ENCODE data around the gene SMIM30.

Gene SMIM30

GRCh38 chr7:113113912-113114311 is 4.4 kb downstream of the SMIM30 start:
- H3F3A ChIP-seq (ENCODE audit: insufficient read depth, low read length) = peaks cover 5% of the 10 kb centered on the region; the same call in 1 of the 2 replicates
- no peaks in the 10 kb centered on the region for H3K27me3 ChIP-seq (replicated peaks; ENCODE audit: insufficient read depth, low read length)
- 0 out of 2 replicates have a peak, but pooled peaks cover 4% of the 10 kb centered on the region for H3K79me2 ChIP-seq (ENCODE audit: low read length)
- no peak for TF ChIP-seq EZH2phosphoT487 (IDR thresholded peaks at IDR 0.05; ENCODE audit: low read length)
- no peak for TF ChIP-seq EZH2 (optimal IDR thresholded peaks at IDR 0.05; ENCODE audit: low read depth, low read length)
- peak; percentile 79 for TF ChIP-seq CTCF (IDR thresholded peaks at IDR 0.05; ENCODE audit: low read length)
- H4K20me1 ChIP-seq (ENCODE audit: insufficient read depth, low read length) = no peaks in the 10 kb centered on the region
- H3K4me3 ChIP-seq (ENCODE audit: low read length) = no peak overlapping the region
- H3K9me3 ChIP-seq (replicated peaks; ENCODE audit: insufficient read depth, low read length) = no peaks in the 10 kb centered on the region
- H3K4me1 ChIP-seq (ENCODE audit: low read length) = peaks cover 23% of the 10 kb centered on the region
- peak; percentile 67 for DNase-seq
- no peak overlapping the region for H3K4me2 ChIP-seq (ENCODE audit: low read depth, low read length)
- no peaks in the 10 kb centered on the region for H3K36me3 ChIP-seq (replicated peaks; ENCODE audit: insufficient read depth, low read length)
- H3K27ac ChIP-seq (ENCODE audit: low read length) = no peak overlapping the region
- no peak overlapping the region for H2AFZ ChIP-seq (ENCODE audit: low read length)
- H3K9me2 ChIP-seq (replicated peaks; ENCODE audit: insufficient read depth, low read length) = no peaks in the 10 kb centered on the region
- no peak overlapping the region for H3K9ac ChIP-seq (ENCODE audit: low read length)

GRCh38 chr7:113109718-113110117 is 8.6 kb downstream of the SMIM30 start:
- peaks cover 15% of the 10 kb centered on the region for H3K4me1 ChIP-seq (ENCODE audit: low read length)
- H3K9me2 ChIP-seq (replicated peaks; ENCODE audit: insufficient read depth, low read length) = no peaks in the 10 kb centered on the region
- H4K20me1 ChIP-seq (ENCODE audit: insufficient read depth, low read length) = no peaks in the 10 kb centered on the region
- H3K4me2 ChIP-seq (ENCODE audit: low read depth, low read length) = no peak overlapping the region
- no peaks in the 10 kb centered on the region for H3K27me3 ChIP-seq (replicated peaks; ENCODE audit: insufficient read depth, low read length)
- H3K79me2 ChIP-seq (ENCODE audit: low read length) = no peaks in the 10 kb centered on the region
- peaks cover 5% of the 10 kb centered on the region; the same call in 1 of the 2 replicates for H3F3A ChIP-seq (ENCODE audit: insufficient read depth, low read length)
- H3K27ac ChIP-seq (ENCODE audit: low read length) = no peak overlapping the region
- no peak overlapping the region for H2AFZ ChIP-seq (ENCODE audit: low read length)
- no peaks in the 10 kb centered on the region for H3K36me3 ChIP-seq (replicated peaks; ENCODE audit: insufficient read depth, low read length)
- H3K4me3 ChIP-seq (ENCODE audit: low read length) = no peak overlapping the region
- H3K9me3 ChIP-seq (replicated peaks; ENCODE audit: insufficient read depth, low read length) = no peaks in the 10 kb centered on the region
- TF ChIP-seq EZH2 (optimal IDR thresholded peaks at IDR 0.05; ENCODE audit: low read depth, low read length) (no peak), CTCF (IDR thresholded peaks at IDR 0.05; ENCODE audit: low read length) (no peak), EZH2phosphoT487 (IDR thresholded peaks at IDR 0.05; ENCODE audit: low read length) (no peak)
- H3K9ac ChIP-seq (ENCODE audit: low read length) = no peak overlapping the region
- DNase-seq = no peak

- no peaks in the 10 kb centered on the region for H3K36me3 ChIP-seq (replicated peaks; ENCODE audit: insufficient read depth, low read length)
- no peak for DNase-seq
- H4K20me1 ChIP-seq (ENCODE audit: insufficient read depth, low read length) = no peaks in the 10 kb centered on the region
- H3K4me2 ChIP-seq (ENCODE audit: low read depth, low read length) = no peak overlapping the region
- no peaks in the 10 kb centered on the region for H3K27me3 ChIP-seq (replicated peaks; ENCODE audit: insufficient read depth, low read length)
- no peak overlapping the region for H2AFZ ChIP-seq (ENCODE audit: low read length)
- H3K79me2 ChIP-seq (ENCODE audit: low read length) = no peaks in the 10 kb centered on the region
- no peak for TF ChIP-seq EZH2phosphoT487 (IDR thresholded peaks at IDR 0.05; ENCODE audit: low read length)
- TF ChIP-seq EZH2 (optimal IDR thresholded peaks at IDR 0.05; ENCODE audit: low read depth, low read length) = no peak
- TF ChIP-seq CTCF (IDR thresholded peaks at IDR 0.05; ENCODE audit: low read length) = no peak
- no peaks in the 10 kb centered on the region for H3K9me3 ChIP-seq (replicated peaks; ENCODE audit: insufficient read depth, low read length)
- H3K4me3 ChIP-seq (ENCODE audit: low read length) = no peak overlapping the region
- H3K4me1 ChIP-seq (ENCODE audit: low read length) = no peaks in the 10 kb centered on the region
- no peaks in the 10 kb centered on the region for H3F3A ChIP-seq (ENCODE audit: insufficient read depth, low read length)
- H3K9me2 ChIP-seq (replicated peaks; ENCODE audit: insufficient read depth, low read length) = no peaks in the 10 kb centered on the region
- H3K9ac ChIP-seq (ENCODE audit: low read length) = no peak overlapping the region
- H3K27ac ChIP-seq (ENCODE audit: low read length) = no peak overlapping the region
These were observed 18.2 kb downstream of the SMIM30 start for GRCh38 chr7:113100121-113100603.
